ENCODE measurements around the gene KIAA0753.

The KIAA0753 gene

DNA sequence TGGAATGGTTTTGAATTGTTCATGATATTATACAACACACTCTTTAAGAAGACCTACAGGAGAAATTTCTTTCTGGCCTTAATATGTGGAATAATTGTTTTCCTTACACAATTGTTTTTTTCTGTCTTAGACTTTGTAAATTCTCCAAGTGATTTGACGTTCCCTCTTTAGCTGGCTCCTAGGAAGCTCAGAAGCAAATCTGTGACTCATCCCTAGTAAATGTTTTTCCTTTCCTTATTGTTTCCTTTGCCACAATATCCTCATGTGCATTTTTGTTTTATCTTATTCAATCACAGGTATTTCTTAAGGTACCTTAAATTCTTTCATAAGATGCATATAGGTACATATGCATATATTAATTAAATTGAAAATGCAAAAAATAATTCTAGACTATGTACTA lies 13.5 kb downstream of the KIAA0753 start:
- no peak for TF ChIP-seq POLR2A (IDR thresholded peaks at IDR 0.05; ENCODE audit: extremely low read depth, insufficient read length)
- no peak for TF ChIP-seq CTCF (IDR thresholded peaks at IDR 0.05; ENCODE audit: low read depth, low read length)
- no peak for TF ChIP-seq MYC (IDR thresholded peaks at IDR 0.05; ENCODE audit: low read depth, low read length)
- TF ChIP-seq MAX (IDR thresholded peaks at IDR 0.05; ENCODE audit: low read depth, low read length) = no peak

DNA sequence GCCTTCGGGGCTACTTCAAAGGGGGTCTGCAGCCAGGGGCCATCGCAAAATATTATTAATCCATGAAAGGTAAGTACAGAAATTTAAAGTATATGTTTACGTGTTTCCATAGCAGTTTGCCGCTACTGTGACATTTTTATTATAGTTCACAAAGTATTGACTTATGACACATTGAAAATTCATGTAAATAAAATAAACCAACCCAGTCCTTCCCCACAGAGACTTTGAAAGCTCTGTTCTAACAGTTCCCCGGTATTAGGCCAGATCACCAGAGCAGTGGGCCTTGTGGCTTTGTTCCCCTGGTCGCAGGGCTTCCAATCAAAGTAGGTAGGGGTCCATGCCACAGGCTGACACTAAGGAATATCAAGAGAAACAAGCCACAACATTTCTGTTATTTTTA lies 13.9 kb downstream of the KIAA0753 start:
- no peak for TF ChIP-seq MAX (IDR thresholded peaks at IDR 0.05; ENCODE audit: low read depth, low read length)
- no peak for TF ChIP-seq CTCF (IDR thresholded peaks at IDR 0.05; ENCODE audit: low read depth, low read length)
- TF ChIP-seq POLR2A (IDR thresholded peaks at IDR 0.05; ENCODE audit: extremely low read depth, insufficient read length) = no peak
- no peak for TF ChIP-seq MYC (IDR thresholded peaks at IDR 0.05; ENCODE audit: low read depth, low read length)
- no peak overlapping the region for H3K4me3 ChIP-seq (ENCODE audit: low read depth, low read length)
- DNase-seq (ENCODE audit: low read depth) = no peak

More for the DNA sequence above, 13.5 kb downstream of the KIAA0753 start:
- no peak for DNase-seq (ENCODE audit: low read depth)
- H3K4me3 ChIP-seq (ENCODE audit: low read depth, low read length) = no peak overlapping the region

- H3K4me3 ChIP-seq (ENCODE audit: low read depth, low read length) = no peak overlapping the region
- DNase-seq (ENCODE audit: low read depth) = no peak
- TF ChIP-seq POLR2A (IDR thresholded peaks at IDR 0.05; ENCODE audit: extremely low read depth, insufficient read length) = no peak
- TF ChIP-seq MAX (IDR thresholded peaks at IDR 0.05; ENCODE audit: low read depth, low read length) = no peak
These were observed 16.6 kb downstream of the KIAA0753 start for GRCh38 chr17:6623941-6624340.

GRCh38 chr17:6611231-6611630 lies 29.3 kb downstream of the KIAA0753 start:
- no peak for DNase-seq (ENCODE audit: low read depth)
- no peak overlapping the region for H3K4me3 ChIP-seq (ENCODE audit: low read depth, low read length)
- no peak for TF ChIP-seq CTCF (IDR thresholded peaks at IDR 0.05; ENCODE audit: low read depth, low read length)
- no peak for TF ChIP-seq MYC (IDR thresholded peaks at IDR 0.05; ENCODE audit: low read depth, low read length)
- no peak for TF ChIP-seq MAX (IDR thresholded peaks at IDR 0.05; ENCODE audit: low read depth, low read length)
- no peak for TF ChIP-seq POLR2A (IDR thresholded peaks at IDR 0.05; ENCODE audit: extremely low read depth, insufficient read length)

DNA sequence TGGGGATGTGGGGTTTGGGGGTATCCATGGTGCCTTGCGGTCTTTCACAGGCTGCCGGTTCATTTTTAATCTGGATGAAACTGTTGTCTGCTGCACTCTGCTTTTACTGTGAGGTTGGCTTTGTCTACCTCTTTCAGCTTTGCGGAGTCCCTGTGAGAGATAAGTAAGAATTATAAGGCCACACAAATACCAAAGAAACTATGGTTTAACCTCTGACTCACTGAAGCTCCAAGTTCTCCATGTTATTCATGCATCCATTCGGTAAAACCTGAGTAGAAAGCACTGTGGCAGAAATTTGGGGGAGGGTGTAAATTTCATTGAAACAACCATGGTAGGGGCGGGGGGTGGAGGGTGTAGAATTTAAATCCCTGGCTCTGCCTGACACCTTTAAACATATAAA lies 30.5 kb downstream of the KIAA0753 start:
- H3K4me3 ChIP-seq (ENCODE audit: low read depth, low read length) = no peak overlapping the region
- TF ChIP-seq MAX (IDR thresholded peaks at IDR 0.05; ENCODE audit: low read depth, low read length) = no peak
- DNase-seq (ENCODE audit: low read depth) = no peak

DNA sequence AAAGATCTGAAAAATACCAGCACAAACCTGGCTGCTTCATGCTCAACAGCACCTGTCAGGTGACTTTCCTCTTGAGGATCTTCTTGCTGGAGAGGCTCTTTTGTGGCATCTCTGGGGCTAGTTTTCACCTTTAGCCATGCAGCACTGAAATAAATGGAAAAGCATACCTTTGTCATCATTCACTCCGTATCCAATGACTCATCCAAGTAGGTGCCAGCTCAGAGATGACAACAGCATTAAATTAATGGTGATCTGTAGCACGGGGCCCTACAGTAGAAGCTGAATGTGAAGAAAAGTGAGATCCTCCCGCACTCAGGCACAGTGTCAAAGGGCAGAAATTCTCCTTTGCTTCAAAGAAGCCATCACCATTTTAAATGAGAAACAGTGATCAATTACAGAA lies 32.2 kb downstream of the KIAA0753 start:
- TF ChIP-seq MYC (IDR thresholded peaks at IDR 0.05; ENCODE audit: low read depth, low read length) (no peak), POLR2A (IDR thresholded peaks at IDR 0.05; ENCODE audit: extremely low read depth, insufficient read length) (no peak), MAX (IDR thresholded peaks at IDR 0.05; ENCODE audit: low read depth, low read length) (no peak), CTCF (IDR thresholded peaks at IDR 0.05; ENCODE audit: low read depth, low read length) (no peak)
- DNase-seq (ENCODE audit: low read depth) = no peak

GRCh38 chr17:6605142-6605541 lies 35.4 kb downstream of the KIAA0753 start:
- no peak overlapping the region for H3K4me3 ChIP-seq (ENCODE audit: low read depth, low read length)
- TF ChIP-seq MAX (IDR thresholded peaks at IDR 0.05; ENCODE audit: low read depth, low read length) = no peak
- no peak for TF ChIP-seq CTCF (IDR thresholded peaks at IDR 0.05; ENCODE audit: low read depth, low read length)
- no peak for TF ChIP-seq POLR2A (IDR thresholded peaks at IDR 0.05; ENCODE audit: extremely low read depth, insufficient read length)
- TF ChIP-seq MYC (IDR thresholded peaks at IDR 0.05; ENCODE audit: low read depth, low read length) = no peak
- DNase-seq (ENCODE audit: low read depth) = no peak

More for the DNA sequence above, 32.2 kb downstream of the KIAA0753 start:
- no peak overlapping the region for H3K4me3 ChIP-seq (ENCODE audit: low read depth, low read length)

Data from NB4 (cell line).